ENCODE measurements around the gene GNPTG.

The GNPTG gene

DNA sequence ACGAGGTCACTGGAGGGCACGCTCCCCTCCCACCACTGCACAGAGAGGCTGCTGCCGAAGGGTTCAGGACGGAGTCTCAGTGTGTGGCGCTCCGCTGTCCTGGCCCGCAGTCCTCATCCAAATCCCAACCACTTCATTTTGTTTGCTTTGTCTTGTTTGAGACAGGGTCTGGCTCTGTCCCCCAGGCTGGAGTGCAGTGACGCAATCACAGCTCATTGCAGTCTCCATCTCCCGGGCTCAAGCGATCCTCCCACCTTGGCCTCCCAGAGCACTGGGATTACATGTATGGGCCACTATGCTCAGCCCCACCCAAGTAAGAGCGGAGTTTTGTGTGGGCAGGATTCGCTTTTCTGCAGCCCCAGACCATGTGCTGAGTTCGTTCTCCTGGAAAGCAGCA is 50.0 kb downstream of the GNPTG start:
- DNase-seq, result no peak

DNA sequence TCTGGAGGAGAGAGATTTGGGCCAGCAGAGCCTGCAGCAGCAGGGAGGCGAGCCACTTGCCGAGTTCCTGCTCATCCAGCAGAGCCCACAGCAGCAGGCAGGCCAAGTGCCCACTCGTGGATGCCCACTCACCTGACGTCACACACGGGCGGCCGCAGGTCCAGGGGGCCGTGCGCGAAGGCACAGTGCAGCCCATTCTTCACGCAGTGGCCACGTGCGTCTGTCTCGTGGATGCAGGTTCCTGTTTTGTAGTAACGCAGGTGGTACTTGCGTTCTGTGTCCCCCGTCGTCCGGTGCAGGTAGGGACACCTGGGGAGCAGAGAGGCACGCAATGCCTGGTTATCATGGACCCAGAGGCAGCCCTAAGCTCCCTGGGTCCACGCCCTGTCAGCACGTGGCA is 51.3 kb downstream of the GNPTG start:
- no peak for DNase-seq

DNA sequence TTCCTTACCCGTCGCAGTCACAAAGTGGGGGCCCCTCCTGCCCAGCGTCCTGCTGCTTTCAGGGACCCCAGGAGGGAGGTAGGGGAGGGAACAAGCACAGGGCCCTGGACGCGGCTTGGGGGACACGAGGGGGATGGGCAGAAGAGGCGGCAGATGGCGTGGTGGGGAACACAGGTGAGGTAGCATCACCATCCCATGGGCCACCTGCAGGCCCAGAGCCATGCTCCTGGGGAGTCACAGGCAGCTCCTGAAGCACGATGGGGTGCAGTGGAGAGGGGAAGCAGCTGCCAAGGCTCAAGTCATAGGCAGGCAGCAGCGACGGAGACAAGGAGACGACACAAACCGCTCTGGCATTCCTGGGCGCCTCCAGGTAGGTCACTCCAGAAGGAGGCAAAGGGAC is 52.0 kb downstream of the GNPTG start:
- DNase-seq, result no peak

DNA sequence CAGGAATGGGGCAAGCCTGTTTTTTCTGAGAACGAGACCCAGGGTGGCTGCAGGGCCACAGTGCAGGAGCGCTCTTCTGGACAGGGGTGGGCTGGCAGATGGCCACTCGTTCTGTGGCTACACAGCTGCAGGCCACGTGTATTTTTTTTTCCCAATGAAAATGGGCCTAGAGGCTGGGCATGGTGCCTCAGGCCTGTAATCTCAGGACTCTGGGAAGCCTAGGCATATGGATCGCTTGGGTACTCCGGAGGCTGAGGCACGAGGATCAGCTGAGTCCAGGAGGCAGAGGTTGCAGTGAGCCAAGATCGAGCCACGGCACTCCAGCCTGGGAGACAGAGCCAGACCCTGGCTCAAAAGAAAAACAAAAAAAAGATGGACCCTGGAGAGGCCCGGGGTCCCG is 56.0 kb downstream of the GNPTG start:
- no peak for DNase-seq

DNA sequence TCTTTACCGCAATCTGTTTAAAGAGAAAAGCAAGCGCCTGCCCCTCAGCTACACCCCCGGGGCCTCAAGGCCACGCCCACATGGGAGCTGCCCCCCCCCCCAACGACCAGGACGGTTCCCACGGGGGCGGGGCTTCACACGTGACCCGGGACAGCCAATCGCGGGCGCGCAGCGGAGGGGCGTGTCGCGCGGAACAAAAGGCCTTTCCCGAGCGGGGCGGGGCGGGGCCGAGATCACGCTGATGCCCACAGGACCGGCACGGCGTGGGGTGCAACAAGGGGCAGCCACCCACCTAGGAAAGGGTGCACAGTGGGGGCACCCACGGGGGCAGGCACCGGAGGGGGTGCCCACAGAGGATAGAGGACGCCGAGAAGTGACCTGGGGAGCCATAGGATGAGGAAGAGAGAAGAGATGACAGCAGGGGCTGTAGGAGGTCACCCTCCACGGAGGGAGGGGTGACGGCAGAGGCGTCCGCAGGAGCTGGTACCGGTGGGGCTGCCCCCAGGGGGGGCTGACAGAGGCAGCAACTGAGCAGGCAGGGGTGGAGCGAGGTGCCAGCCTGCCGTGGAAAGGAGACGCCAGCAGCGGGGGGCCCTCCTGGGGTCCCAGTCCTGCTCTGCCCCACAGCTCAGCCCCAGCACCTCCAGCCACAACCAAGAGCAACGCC is 56.6 kb downstream of the GNPTG start:
- DNase-seq, result peak; percentile 84 to 98 (median 94)

DNA sequence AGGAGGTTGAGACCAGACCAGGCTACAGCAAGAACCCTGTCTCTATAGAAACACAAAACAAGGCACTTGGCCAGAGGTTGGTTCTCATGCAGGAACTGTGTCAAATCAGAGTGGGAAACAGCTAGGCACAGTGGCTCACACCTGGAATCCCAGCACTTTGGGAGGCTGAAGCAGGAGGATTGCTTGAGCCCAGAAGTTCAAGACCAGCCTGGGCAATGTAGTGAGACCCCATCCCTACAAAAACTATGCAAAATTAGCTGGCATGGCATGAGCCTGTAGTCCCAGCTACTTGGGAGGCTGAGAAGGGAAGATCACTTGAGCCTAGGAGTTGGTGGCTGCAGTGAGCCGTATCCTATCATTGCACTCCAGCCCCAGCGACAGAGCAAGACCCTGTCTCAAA is 61.1 kb downstream of the GNPTG start:
- no peak for DNase-seq

Measured in stimulated activated naive CD4-positive, alpha-beta T cell (primary cell).